DLD1 (cell line): ENCODE measurements around the gene TMEM270.
"Not testable (repeated sequence)": the region's sequence is repeated elsewhere in the genome, so short reads cannot be mapped to it uniquely, and the experiment has no call there.

Experiments
- in situ Hi-C: cut with HindIII; loops from 2 replicates; pipeline ENCODE4 v1.10.0; 2017; ENCODE audit warnings: low sequenced_read_pairs

The TMEM270 gene, protein sequence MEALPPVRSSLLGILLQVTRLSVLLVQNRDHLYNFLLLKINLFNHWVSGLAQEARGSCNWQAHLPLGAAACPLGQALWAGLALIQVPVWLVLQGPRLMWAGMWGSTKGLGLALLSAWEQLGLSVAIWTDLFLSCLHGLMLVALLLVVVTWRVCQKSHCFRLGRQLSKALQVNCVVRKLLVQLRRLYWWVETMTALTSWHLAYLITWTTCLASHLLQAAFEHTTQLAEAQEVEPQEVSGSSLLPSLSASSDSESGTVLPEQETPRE

DNA sequence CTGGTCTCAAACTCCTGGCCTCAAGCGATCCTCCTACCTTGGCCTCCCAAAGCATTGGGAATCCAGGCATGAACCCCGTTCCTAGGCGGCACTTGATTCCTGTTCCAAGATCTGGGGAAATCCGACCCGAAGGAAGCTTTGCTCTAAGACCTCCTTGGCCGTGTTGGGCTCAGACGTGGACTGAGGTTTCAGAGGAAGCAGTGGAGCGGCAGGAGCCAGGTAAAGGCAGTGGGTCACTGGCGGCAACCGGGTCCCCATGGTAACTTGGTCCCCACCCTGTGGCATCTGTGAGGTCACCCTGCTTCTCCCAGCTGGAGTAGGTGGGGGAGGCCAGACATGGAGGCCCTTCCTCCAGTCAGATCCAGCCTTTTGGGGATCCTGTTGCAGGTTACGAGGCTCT, at the start of gene TMEM270:
Gene TMEM270 (plus strand): TSS at position 301 of the 400 bp plus-strand sequence. CDS start 36 bp downstream, at position 337.
- in situ Hi-C loops = loop anchor here (10.0 kb wide), 2 partner anchors 94 to 154 kb away; no protein-coding TSS in a partner anchor

DNA sequence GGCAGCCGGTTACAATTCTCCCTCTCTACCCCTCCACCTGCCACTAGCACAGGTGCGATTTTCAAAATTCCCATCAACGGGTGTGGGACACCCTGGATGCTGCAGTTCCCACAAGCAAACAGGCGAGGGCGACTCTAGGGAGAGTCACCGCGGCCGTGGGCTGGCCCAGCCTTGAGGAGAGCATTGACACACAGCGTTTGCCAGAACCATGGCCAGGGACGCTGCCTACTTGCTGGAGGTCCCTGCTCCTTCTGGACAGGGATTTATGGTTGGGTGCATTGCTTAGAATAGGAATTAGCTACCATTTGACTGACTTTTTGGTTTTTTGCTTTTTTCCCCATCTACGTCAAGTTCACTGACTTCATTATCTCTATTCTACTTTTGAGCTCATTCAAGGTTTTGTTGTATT, 49.2 kb upstream of the TMEM270 start:
- in situ Hi-C loops = no loop called here

DNA sequence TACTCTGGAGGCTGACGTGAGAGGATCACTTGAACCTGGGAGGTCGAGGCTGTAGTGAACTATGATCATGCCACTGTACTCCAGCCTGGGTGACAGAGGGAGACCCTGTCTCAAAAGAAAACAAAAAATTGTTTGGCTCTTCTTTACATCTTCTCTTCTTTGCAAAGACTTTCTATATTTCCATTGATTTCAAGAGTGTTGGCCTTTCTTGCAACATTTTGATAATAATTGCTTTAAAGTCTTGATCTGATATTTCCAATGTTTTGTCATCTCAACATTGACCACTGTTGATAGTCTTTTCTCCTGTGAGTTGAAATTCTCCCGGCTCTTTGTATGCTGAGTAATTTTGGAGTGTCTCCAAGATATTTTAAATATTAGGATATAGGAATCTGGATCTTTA, 48.0 kb upstream of the TMEM270 start:
- in situ Hi-C loops = no loop called here

DNA sequence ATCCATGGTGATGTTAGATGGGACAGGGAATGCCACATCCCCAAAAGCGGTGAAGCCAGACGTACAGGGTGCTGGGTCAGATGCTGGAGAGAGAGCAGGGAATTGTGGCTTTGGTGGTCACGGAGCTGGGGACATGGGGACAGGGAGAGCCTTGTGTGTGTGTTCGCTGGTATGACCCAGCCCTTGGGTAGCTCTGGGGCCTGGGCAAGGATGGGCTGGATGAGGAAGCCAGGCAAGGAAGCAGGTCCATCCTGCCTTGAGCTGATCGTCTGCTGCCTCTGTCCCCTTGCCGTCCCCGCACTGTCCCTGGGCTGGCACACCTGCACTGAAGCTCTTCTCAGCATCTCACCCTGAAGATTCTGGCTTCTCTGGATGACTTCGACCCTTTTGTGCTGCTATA, 45.5 kb upstream of the TMEM270 start:
- in situ Hi-C loops = no loop called here

DNA sequence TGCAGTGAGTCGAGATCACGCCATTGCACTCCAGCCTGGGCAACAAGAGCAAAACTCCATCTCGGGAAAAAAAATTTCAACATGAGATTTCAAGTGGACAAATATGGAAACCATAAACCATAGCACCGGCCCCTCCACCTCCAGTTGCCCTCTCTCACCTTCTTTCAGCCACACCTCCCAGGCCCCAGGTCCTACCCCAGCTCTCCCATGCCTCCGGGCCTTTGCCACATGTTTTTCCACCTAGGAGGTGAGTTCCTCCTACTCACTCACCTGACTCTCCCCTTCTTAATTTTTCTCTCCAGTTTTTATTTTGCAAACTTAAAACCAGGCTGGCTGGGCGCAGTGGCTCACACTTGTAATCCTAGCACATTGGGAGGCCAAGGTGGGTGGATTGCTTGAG, 43.8 kb upstream of the TMEM270 start:
- in situ Hi-C loops = no loop called here

DNA sequence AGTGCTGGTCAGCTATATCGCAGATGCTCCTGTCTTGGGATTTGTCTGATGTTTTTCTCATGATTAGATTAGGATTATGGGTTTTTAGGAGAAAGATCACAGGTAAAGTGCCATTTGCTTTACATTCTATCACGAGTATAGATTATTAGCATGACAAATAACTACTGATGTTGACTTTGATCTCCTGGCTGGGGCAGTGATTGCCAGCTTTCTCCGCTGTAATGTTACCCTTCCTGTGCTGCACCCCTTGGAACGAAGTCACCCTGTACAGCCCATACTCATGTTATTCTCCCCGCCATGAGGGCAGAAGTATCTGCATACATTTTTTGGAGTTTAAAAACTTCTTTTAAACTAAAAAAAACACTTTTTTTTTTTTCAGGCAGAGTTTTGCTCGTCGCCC, 40.9 kb upstream of the TMEM270 start:
- in situ Hi-C loops = no loop called here

DNA sequence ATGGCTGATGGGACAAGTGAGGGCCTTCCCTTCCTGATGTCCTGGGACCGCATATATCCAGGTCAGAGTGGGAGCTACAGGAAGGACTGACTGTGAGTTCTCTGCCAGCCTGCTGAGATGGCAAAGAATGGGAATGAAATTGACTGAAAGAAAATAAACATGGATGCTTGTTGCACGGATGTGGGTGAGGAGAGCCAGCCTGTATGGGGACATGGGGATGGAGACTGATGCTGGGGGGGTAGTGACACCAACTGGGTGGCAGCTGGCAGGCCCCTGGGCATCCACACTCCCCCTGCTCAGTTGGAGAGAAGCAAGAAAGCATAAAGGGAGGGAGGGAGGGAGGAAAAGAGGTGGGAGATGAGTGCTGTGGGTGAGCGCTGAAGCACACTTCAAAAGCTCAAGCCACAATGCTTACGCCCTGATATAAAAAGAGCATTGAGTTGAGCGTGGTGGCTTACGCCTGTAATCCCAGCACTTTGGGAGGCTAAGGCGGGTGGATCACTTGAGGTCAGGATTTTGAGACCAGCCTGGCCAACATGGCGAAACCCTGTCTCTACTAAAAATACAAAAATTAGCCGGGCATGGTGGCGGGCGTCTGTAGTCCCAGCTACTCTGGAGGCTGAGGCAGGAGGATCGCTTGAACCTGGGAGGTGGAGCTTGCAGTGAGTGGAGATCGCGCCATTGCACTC, 39.2 kb upstream of the TMEM270 start:
- in situ Hi-C loops = not testable (repeated sequence)

DNA sequence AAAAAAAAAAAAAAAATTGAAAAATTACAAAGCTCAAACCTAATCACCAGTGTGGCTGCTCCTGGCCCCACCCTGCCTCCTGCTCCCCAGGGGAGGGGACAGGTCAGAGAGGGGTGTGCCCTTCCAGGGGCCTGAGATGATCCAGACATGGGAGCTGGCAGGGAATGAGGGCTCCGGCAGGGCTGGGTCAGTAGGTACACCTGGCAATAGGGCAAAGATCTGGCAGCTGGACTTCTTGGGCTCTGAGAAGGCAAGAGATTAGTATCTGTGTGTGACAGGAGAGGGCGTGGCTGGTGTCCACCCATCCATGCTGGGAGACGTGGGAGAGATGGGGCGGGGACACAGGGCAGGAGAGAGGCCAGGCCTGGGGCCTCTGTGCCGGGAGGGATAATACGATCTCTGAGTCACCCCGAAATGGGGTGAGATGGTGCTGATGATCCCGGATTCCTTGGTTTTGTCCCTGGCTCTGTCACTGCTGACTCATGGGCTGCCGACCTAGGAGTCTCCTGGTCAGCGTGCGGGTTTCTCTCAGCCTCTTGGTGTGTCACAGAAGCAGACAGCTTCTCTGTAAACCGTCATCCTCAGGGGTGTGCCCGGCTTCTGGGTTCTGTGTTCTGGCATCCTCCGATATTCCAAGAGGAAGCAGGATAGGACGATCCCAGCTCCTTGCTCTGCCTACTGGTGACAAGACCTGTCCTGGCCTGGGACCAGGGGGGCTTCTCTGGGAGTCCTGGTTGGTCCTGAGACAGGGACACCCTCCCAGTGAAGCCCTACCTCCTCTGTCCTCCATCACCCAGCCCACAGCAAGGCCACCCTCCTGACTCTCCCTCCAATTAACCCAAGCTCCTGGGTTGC, 38.4 kb upstream of the TMEM270 start:
- in situ Hi-C loops = no loop called here

DNA sequence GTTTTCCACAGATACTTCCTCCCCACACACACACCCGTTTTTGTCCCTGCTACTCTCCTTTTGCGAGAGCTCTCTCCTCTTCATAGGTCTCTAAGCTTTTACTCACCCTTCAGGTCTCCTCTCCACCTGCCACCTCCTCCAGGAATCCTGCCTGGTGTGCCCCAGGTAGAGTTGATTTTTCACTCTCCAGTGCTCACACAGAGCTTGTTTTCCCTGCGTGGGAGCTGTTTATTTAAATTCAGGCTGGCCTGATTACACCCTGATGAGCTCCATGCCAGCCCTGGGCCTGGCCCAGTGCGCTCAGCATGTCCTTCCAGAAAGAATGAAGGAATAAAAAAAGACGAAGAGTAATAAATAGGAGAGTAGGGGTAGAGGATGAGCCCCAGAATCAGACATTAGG, 37.7 kb upstream of the TMEM270 start:
- in situ Hi-C loops = no loop called here

DNA sequence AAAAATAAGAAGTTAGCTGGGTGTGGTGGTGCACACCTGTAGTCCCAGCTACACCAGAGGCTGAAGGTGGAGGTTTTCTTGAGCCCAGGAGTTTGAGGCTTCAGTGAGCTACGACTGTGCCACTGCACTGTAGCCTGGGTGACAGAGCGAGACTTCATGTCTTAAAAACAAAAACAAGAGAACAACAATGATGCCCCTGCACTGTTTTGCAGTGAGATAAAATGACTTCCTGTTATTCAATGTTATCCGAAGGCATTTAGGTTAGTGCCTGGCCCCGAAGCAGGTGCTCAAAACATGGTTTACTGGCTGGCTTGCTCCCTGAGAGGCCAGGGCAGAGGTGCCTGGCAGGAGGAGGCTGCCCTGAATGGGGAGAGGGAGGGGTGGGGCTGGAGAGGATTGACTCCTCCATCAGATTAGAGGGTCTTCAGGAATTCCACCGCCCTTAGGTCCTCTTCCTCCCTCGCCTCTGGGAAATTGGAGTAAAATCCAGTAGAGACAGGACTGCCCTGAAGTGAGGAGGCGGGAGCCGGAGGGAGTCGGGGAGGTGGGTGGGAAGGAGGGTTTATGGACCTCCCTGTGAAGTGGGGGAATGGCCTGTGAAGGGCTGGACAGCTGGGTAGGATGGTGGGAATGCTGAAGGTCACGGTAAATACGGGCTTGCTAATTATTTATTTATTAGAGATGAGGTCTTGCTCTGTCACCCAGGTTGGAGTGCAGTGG, 36.9 kb upstream of the TMEM270 start:
- in situ Hi-C loops = no loop called here

DNA sequence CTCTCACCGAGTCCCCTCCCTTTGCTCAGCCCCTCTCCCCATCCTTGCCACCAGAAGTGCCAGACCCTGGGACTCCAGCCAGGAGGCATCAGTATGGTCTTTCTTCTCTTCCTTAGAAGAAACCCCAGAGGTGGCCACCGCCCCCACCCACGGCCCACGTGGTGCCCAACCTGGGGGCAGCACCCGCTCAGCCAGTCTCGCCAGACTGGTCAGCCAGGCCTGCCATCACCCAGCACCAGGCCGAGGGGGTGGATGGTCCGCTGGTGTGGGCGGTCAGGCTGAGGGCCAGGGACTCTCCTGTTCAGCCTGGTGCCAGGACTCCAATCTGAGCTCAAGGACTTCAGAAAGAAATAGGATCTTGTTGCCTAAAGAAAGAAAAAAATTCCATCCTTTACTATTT, 36.0 kb upstream of the TMEM270 start:
- in situ Hi-C loops = no loop called here

DNA sequence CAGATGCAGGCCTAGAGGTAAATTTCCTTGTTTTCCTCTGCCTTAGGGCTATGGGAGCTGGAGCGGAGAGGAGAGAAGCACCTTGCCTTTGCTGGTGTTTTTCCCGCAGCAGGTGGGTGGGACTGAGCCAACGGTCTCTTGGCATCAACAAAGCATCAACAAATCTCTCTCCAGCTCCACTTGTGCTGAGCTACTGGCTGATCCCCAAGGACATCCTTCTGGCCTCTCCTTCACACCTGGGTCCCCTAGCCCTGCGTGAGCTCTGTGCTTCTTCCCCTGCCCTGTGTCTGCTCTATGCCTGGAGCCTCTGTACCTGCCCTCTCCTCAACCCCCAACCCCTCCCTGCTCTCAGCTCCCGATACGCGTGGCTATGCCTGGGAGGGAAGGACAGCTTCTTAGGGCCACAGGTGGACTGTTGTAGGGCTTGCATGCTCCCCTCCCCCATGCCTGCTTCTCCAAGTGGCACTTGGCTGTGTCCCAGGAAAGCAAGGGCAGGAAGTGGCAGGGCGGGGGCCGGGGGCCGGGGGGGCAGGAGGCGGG, 33.3 kb upstream of the TMEM270 start:
- in situ Hi-C loops = no loop called here

DNA sequence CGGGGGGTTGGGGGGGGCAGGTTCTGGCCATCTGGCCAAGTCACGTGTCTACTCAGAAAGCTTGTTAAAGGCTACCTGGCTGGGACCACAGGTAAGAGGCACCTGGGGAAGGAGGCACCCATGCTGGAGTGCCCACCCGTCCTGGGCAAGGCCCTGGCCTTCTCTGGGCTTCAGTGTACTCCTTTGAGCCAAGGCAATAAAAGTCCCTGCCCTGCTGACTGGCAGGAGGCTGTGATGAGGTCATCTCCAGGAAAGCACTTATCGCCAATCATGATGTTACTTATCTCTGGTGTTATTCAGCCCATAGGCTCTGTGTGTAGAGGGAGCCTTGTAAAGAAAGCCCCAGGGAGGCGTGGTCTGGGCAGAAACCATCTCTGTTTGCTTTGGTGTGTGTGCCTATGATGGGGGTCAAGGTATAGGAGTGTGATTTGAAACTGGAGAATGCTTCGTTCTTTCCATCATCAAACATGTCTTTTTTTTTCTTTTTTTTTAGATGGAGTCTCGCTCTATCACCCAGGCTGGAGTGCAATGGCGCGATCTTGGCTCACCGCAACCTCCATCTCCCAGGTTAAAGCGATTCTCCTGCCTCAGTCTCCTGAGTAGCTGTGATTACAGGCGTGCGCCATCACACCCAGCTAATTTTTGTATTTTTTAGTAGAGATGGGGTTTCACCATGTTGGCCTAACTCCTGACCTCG, 32.7 kb upstream of the TMEM270 start:
- in situ Hi-C loops = no loop called here

DNA sequence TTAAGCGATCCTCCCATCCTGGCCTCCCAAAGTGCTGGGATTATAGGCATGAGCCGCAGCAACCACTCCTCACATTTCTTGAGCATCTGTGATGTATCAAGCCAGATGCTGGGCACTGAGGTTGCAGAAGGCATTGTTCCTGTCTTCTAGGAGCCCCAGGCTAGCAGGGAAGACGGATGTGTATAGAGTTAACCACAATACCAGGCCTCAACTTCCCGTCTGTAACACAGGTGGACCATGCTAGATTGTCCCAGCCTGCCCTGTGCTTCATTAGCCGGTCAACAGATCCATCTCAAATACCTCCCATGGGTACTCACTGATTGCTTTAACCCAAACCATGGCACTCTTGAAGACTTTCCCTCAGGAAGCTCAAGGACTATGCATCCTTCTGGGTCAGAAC, 32.0 kb upstream of the TMEM270 start:
- in situ Hi-C loops = no loop called here

DNA sequence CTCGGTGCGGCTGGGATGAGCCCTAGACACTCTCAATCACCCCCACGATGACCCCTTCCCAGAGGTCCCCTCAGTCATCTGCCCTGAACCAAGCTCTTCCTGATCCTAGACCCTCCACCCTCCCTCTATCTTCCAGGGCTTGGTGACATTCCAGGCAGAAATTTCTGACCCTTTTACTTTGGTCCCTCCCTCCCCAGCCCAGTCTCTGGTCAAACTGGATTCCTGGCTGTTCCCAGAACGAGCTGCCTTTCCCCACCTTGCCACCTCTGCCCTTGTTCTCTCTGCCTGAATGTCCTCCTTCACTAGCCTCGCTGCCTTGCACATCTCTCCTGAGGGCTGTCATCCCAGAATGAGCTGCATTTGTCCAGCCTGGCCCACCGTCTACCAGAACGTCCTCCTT, 31.5 kb upstream of the TMEM270 start:
- in situ Hi-C loops = no loop called here

DNA sequence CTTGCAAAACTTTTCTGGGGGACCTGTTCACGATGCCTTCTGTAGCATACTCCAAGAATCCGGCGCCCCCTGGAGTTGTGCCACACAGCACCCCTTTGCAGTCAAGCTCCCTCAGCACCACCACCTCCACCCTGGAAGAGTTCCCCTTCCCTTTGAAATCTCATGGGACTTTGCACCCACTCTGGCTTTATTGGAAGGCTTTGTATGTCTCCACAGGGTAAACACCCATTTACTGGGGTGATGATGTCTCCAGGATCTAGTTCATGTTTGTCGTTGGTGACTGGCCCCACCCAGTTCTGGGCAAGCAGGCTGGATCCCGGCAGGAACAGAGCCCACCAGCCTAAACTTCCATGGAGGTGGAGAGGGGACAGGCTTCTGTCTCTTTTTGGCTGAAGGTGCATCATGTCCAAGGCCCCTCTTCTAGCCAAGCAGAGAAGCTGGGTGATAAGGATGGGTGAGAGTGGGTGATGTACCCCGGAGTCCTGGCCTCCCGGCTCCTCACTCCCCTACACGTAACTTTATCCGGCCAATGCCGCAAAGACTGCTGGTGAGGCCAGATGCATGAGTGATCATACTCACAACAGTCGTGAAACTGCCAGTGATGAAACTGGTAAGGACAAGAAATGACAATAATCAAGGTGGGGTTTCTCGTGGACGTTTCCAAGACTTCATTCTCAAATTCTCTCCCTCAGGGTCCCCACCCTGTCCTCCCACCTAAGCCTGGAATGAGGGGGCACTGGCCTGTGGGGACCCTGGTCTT, 30.9 kb upstream of the TMEM270 start:
- in situ Hi-C loops = no loop called here

DNA sequence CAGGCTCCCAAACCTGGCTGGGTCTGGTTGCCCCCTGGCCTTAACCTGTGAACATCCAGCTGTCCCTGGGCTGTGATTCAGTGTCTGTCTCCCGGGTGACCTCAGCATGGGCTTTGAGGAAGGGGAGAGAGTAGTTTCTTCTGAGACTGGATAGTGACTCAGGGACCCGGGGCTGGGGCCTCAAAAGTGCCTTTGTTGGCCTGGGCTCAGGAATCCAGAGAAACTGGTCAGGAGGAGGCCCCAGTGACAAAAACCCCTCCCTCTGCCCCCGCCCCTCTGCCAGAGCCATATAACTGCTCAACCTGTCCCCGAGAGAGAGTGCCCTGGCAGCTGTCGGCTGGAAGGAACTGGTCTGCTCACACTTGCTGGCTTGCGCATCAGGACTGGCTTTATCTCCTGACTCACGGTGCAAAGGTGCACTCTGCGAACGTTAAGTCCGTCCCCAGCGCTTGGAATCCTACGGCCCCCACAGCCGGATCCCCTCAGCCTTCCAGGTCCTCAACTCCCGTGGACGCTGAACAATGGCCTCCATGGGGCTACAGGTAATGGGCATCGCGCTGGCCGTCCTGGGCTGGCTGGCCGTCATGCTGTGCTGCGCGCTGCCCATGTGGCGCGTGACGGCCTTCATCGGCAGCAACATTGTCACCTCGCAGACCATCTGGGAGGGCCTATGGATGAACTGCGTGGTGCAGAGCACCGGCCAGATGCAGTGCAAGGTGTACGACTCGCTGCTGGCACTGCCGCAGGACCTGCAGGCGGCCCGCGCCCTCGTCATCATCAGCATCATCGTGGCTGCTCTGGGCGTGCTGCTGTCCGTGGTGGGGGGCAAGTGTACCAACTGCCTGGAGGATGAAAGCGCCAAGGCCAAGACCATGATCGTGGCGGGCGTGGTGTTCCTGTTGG, 30.0 kb upstream of the TMEM270 start, which contains the start of gene CLDN4:
Gene CLDN4 (plus strand): TSS at position 316 of the 903 bp plus-strand sequence. CDS start 206 bp downstream, at position 522.
- in situ Hi-C loops = no loop called here

DNA sequence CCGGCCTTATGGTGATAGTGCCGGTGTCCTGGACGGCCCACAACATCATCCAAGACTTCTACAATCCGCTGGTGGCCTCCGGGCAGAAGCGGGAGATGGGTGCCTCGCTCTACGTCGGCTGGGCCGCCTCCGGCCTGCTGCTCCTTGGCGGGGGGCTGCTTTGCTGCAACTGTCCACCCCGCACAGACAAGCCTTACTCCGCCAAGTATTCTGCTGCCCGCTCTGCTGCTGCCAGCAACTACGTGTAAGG, 29.4 kb upstream of the TMEM270 start:
- in situ Hi-C loops = no loop called here
